Hepatocyte (in vitro differentiated cells): Measurements from ENCODE around the gene PNPLA2. TPM values are rescaled to one million over a fixed set of nuclear protein-coding genes. Genes with fewer than 3 reads are reported as not detected.

Source experiments
- DNase-seq: peaks from one replicate; pipeline ENCODE4 v3.0.0-alpha.2; 2016; ENCODE audit warnings: low spot score
- H2AFZ ChIP-seq: fragments of 200-600 bp; sonication (generic); 2 replicates; pipeline ENCODE4 v1.6.0; 2016; ENCODE audit warnings: antibody characterized with exemption, mild to moderate bottlenecking
- H3K27ac ChIP-seq: fragments of 200-600 bp; sonication (generic); 2 replicates; pipeline ENCODE4 v1.5.1; 2016; ENCODE audit warnings: mild to moderate bottlenecking
- H3K27me3 ChIP-seq: fragments of 200-600 bp; sonication (generic); 2 replicates; pipeline ENCODE4 v1.6.1; 2016
- H3K36me3 ChIP-seq: fragments of 200-600 bp; sonication (generic); replicated peaks from 2 replicates; pipeline ENCODE4 v1.5.1; 2016; ENCODE audit warnings: low read depth; ENCODE audit not compliant: insufficient read depth
- H3K4me1 ChIP-seq: fragments of 200-600 bp; sonication (generic); 2 replicates; pipeline ENCODE4 v1.5.1; 2016; ENCODE audit warnings: mild to moderate bottlenecking, moderate library complexity; ENCODE audit not compliant: insufficient read depth
- H3K4me2 ChIP-seq: fragments of 200-600 bp; sonication (generic); 2 replicates; pipeline ENCODE4 v1.6.0; 2016
- H3K4me3 ChIP-seq: fragments of 200-600 bp; sonication (generic); 2 replicates; pipeline ENCODE4 v1.5.1; 2016; ENCODE audit warnings: mild to moderate bottlenecking
- H3K79me2 ChIP-seq: fragments of 200-600 bp; sonication (generic); 2 replicates; pipeline ENCODE4 v1.6.0; 2017; ENCODE audit warnings: mild to moderate bottlenecking
- H3K9me2 ChIP-seq: fragments of 200-600 bp; sonication (generic); replicated peaks from 2 replicates; pipeline ENCODE4 v1.6.0; 2017; ENCODE audit warnings: mild to moderate bottlenecking; ENCODE audit not compliant: insufficient read depth
- H3K9me3 ChIP-seq: fragments of 200-600 bp; sonication (generic); 2 replicates; pipeline ENCODE4 v1.5.1; 2016; ENCODE audit warnings: low read depth, mild to moderate bottlenecking
- H4K20me1 ChIP-seq: fragments of 200-600 bp; sonication (generic); 2 replicates; pipeline ENCODE4 v1.6.0; 2016; ENCODE audit warnings: mild to moderate bottlenecking; ENCODE audit not compliant: insufficient read depth, poor library complexity, severe bottlenecking
- EZH2 ChIP-seq: fragments of 200-600 bp; sonication (generic); IDR thresholded peaks from 2 replicates; pipeline ENCODE4 v1.6.1; 2016; ENCODE audit warnings: antibody characterized with exemption, mild to moderate bottlenecking, borderline replicate concordance
- EZH2phosphoT487 ChIP-seq: fragments of 200-600 bp; sonication (generic); IDR thresholded peaks from one replicate; pipeline ENCODE4 v1.6.1; 2018; ENCODE audit warnings: antibody characterized with exemption, mild to moderate bottlenecking, low read depth, moderate library complexity; ENCODE audit not compliant: unreplicated experiment, severe bottlenecking
- WGBS: methylation state at CpG from one replicate; pipeline ENCODE4 v1.1.6; 2016; ENCODE audit warnings: low lambda C conversion rate; ENCODE audit errors: missing lambda C conversion rate; 5-methylcytosine and 5-hydroxymethylcytosine counted together
- polyA plus RNA-seq: library from polyadenylated mRNA; unstranded; fragments of >200 nt; fragmentation: Nextera tagmentation; extraction: Ambion mirVana; gene quantifications from 2 replicates; pipeline ENCODE4 v1.2.1, GENCODE V29; 2016
- total RNA-seq: library from RNA; depleted of rRNA; stranded (reverse); fragments of >200 nt; gene quantifications from 2 replicates; pipeline ENCODE4 v1.2.3, GENCODE V29; 2014
- TF ChIP-seq, protein P1 (sequence below): fragments of 200-600 bp; sonication (generic); IDR thresholded peaks from 2 replicates; pipeline ENCODE4 v1.5.1; 2016; ENCODE audit warnings: antibody characterized with exemption, mild to moderate bottlenecking; ENCODE audit not compliant: poor library complexity

The PNPLA2 gene
- total and polyA plus RNA-seq, 2 experiments from 2014 or later, result 12.9 to 50.0 TPM

DNA sequence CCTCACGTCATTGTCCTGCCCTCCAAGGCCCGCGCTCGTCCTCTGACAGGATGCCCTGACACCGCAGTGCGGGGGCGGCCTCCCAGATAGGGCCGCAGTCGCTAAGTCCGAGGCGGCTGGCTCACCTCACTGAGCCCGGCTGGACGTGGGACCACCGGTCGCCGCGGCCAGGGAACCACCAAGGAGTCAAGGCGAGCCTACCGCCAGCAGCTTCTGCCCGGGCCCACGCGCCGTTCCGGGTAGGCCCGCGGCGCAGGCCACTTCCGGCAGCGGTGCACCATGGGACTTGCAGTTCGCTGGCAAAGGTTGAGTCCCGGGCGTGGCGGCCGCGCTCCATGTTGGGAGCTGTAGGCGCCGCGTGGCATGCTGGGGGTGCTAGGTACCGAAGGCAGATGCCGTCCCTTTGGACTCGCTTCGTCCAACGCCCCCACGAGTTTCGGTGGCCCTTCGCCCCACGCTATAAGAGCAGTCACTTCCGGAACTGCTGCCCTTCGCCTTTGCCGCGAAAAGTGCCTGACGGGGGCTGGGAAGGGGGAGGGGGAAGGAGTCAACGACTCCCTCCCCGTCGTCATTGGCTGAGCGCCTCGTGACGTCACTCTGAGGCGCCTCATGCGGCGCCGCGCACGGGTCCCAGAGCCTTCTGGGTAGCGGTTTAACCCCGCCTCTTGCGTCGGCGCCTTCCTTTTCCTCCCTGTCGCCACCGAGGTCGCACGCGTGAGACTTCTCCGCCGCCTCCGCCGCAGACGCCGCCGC, 9.3 kb upstream of the PNPLA2 start, which contains the start of gene RPLP2:
TSS of gene RPLP2 (plus strand) at position 681 of the 753 bp plus-strand sequence. CDS start 268 bp downstream, outside the sequence.
- peak within 1 kb of the TSS; percentile 44 for H2AFZ ChIP-seq

DNA sequence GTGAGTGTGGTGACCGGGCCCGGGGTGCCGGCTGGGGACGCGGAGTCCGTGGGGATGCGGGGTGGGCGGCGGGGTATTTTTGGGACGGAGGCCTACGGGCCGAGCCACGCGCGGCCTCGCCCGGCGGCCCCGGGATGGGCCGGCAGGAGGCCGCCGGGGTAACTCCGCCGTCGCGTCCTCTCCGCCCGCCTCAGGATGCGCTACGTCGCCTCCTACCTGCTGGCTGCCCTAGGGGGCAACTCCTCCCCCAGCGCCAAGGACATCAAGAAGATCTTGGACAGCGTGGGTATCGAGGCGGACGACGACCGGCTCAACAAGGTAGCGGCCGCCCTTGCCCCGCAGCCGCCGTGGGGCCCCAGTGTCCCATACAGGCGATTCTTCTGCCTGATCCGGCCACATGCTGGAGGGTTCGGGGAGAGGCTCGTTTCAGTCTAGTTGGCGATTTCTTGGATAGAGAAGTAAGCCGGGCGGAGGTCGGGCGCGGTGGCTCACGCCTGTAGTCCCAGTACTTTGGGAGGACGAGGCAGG, 8.6 kb upstream of the PNPLA2 start:
- peak overlapping the region; percentile 96 for H3K27ac ChIP-seq
- H3K79me2 ChIP-seq, result peaks cover 44% of the 10 kb centered on the region
- no peak for DNase-seq
- no peaks in the 10 kb centered on the region for H3K9me3 ChIP-seq
- TF ChIP-seq, protein P1, sequence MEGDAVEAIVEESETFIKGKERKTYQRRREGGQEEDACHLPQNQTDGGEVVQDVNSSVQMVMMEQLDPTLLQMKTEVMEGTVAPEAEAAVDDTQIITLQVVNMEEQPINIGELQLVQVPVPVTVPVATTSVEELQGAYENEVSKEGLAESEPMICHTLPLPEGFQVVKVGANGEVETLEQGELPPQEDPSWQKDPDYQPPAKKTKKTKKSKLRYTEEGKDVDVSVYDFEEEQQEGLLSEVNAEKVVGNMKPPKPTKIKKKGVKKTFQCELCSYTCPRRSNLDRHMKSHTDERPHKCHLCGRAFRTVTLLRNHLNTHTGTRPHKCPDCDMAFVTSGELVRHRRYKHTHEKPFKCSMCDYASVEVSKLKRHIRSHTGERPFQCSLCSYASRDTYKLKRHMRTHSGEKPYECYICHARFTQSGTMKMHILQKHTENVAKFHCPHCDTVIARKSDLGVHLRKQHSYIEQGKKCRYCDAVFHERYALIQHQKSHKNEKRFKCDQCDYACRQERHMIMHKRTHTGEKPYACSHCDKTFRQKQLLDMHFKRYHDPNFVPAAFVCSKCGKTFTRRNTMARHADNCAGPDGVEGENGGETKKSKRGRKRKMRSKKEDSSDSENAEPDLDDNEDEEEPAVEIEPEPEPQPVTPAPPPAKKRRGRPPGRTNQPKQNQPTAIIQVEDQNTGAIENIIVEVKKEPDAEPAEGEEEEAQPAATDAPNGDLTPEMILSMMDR, result no peak
- TF ChIP-seq EZH2, result no peak
- no peak for TF ChIP-seq EZH2phosphoT487
- peak overlapping the region; percentile 98 for H3K4me2 ChIP-seq
- no peaks in the 10 kb centered on the region for H3K9me2 ChIP-seq
- peaks cover 7% of the 10 kb centered on the region for H3K4me1 ChIP-seq
- peak overlapping the region; percentile 68 for H3K4me3 ChIP-seq
- no peaks in the 10 kb centered on the region for H3K36me3 ChIP-seq
- 1% methylated on average over 36 of the region's 55 CpGs for WGBS
- H2AFZ ChIP-seq, result no peak overlapping the region
- H4K20me1 ChIP-seq, result peaks cover 22% of the 10 kb centered on the region
- H3K27me3 ChIP-seq, result no peaks in the 10 kb centered on the region

More for the DNA sequence above, 9.3 kb upstream of the PNPLA2 start, which contains the start of gene RPLP2:
- Histone ChIP-seq H3K4me2 (peak within 1 kb of the TSS; percentile 98), H3K36me3 (no peaks in the 10 kb centered on the region), H3K27me3 (no peaks in the 10 kb centered on the region), H3K27ac (peak within 1 kb of the TSS; percentile 96), H3K4me1 (peaks cover 10% of the 10 kb centered on the region), H3K4me3 (peak within 1 kb of the TSS; percentile 68), H3K79me2 (peaks cover 47% of the 10 kb centered on the region), H3K9me3 (no peaks in the 10 kb centered on the region), H4K20me1 (peaks cover 22% of the 10 kb centered on the region), H3K9me2 (no peaks in the 10 kb centered on the region)
- 2% methylated on average over 81 of the region's 81 CpGs for WGBS
- TF ChIP-seq EZH2phosphoT487 (no peak), EZH2 (no peak)
- TF ChIP-seq, protein P1, result no peak
- peak; percentile 99 for DNase-seq

DNA sequence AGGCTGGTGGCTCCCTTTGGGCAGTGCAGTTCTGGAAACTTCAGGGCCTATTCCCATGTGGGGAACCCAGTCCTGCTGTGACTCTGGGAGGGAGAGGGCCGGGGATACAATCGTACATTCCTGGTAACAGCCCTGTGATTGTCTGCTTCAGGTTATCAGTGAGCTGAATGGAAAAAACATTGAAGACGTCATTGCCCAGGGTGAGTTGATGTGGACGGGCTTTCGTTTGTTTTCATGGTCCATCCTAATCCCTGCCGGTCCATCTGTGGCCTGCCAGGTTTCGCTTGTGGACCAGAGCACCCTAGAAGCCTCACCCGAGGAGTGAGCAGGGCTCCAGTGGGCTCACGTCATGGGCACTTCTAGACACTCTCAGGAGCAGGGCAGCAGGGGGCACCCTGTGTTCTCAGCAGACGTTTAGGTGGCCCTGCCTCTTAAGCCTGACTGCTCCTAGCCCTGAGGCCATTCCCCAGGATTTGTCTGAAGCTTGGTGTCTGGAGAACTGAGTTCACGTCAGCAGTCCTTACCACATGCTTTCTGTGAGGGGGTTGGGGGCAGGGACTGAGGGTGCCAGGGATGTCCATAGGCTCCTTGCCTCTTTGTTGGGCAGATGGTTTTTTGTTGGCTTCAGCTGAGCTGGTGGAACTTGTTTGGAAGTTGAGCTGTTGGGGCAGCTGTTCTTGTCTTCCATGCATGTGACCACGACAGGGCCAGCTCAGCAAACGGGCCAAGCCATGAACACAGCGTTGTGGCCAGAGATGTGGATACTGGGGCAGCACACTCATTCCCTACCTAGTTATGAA, 7.1 kb upstream of the PNPLA2 start:
- no peak for DNase-seq
- TF ChIP-seq EZH2 (no peak), EZH2phosphoT487 (no peak)
- TF ChIP-seq, protein P1, result no peak
- H3K36me3 ChIP-seq, result no peaks in the 10 kb centered on the region
- H3K27ac ChIP-seq, result no peak overlapping the region
- H3K9me2 ChIP-seq, result no peaks in the 10 kb centered on the region
- H3K9me3 ChIP-seq, result no peaks in the 10 kb centered on the region
- H2AFZ ChIP-seq, result no peak overlapping the region
- no peak overlapping the region for H3K4me3 ChIP-seq
- peaks cover 7% of the 10 kb centered on the region for H3K4me1 ChIP-seq
- H3K4me2 ChIP-seq, result peak overlapping the region; percentile 98
- WGBS, result 85% methylated on average over 14 of the region's 14 CpGs
- peaks cover 44% of the 10 kb centered on the region for H3K79me2 ChIP-seq
- H3K27me3 ChIP-seq, result no peaks in the 10 kb centered on the region
- peaks cover 22% of the 10 kb centered on the region for H4K20me1 ChIP-seq
